DOHH2 (cell line): Measurements from ENCODE around the gene CCDC190.

Source experiments
- EZH2phosphoT487 ChIP-seq: fragments of 200-600 bp; sonication (generic); IDR thresholded peaks from 2 replicates; pipeline ENCODE4 v1.6.1; 2017; ENCODE audit warnings: borderline replicate concordance, mild to moderate bottlenecking, antibody characterized with exemption, low read length, moderate library complexity, mixed read lengths
- TF ChIP-seq, protein P1 (sequence below): fragments of 200-600 bp; sonication (generic); IDR thresholded peaks from one replicate; pipeline ENCODE4 v1.5.1; 2014; ENCODE audit warnings: antibody characterized with exemption, mild to moderate bottlenecking, low read depth, low read length; ENCODE audit not compliant: poor library complexity, severe bottlenecking

DNA sequence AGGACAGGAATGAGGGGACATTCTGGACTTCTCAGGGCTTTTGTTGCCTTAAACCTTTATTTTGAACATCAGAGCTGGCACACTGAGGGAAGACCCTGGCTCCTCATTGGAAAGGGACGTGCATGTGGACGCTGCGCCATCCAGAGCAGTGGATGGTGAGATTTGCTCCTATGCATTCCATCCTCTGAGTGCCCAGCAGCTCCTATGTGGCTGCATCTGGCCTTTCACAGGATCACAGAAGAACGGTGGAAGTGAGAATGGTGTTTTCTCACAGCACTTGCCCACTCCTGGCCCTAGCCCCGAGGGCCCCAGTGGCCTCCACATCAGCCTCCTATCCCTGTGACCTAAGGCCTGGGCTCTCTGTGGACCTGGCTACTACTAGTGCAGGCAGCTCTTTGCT, 20.6 kb upstream of the CCDC190 start:
- TF ChIP-seq, protein P1, sequence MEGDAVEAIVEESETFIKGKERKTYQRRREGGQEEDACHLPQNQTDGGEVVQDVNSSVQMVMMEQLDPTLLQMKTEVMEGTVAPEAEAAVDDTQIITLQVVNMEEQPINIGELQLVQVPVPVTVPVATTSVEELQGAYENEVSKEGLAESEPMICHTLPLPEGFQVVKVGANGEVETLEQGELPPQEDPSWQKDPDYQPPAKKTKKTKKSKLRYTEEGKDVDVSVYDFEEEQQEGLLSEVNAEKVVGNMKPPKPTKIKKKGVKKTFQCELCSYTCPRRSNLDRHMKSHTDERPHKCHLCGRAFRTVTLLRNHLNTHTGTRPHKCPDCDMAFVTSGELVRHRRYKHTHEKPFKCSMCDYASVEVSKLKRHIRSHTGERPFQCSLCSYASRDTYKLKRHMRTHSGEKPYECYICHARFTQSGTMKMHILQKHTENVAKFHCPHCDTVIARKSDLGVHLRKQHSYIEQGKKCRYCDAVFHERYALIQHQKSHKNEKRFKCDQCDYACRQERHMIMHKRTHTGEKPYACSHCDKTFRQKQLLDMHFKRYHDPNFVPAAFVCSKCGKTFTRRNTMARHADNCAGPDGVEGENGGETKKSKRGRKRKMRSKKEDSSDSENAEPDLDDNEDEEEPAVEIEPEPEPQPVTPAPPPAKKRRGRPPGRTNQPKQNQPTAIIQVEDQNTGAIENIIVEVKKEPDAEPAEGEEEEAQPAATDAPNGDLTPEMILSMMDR: no peak
- TF ChIP-seq EZH2phosphoT487: no peak
